ENCODE data around the gene RTF2. TPM values are rescaled to one million over a fixed set of nuclear protein-coding genes. Genes with fewer than 3 reads are reported as not detected.
"Not testable (repeated sequence)": the region's sequence is repeated elsewhere in the genome, so short reads cannot be mapped to it uniquely, and the experiment has no call there.

Gene RTF2
- total and polyA plus RNA-seq, 7 donors, result 47.6 to 84.6 (median 62.4) TPM

- H3K27ac ChIP-seq, result no peak overlapping the region
- H3K4me1 ChIP-seq, result peaks cover 0 to 31% (median 20%) of the 10 kb centered on the region in 4 donors
- H3K27me3 ChIP-seq, result no peaks in the 10 kb centered on the region
- intact Hi-C loops (cut with DNase I), result no loop called here
- DNase-seq, result no peak
- H3K36me3 ChIP-seq, result peaks cover 10 to 50% (median 29%) of the 10 kb centered on the region in 4 donors
- no peak for TF ChIP-seq EP300 (IDR thresholded peaks at IDR 0.05)
- TF ChIP-seq POLR2A (IDR thresholded peaks at IDR 0.05), result no peak
- no peak for TF ChIP-seq CTCF (IDR thresholded peaks at IDR 0.05)
- TF ChIP-seq POLR2AphosphoS5 (IDR thresholded peaks at IDR 0.05), result no peak
- no peak overlapping the region for H3K4me3 ChIP-seq
- H3K9me3 ChIP-seq, result peaks cover 0 to 13% (median 7%) of the 10 kb centered on the region in 4 donors
- WGBS, 2 donors, result 96 to 97% methylated on average over 10 of the region's 10 CpGs
Measured at GRCh38 chr20:56518721-56519398, 50.4 kb downstream of the RTF2 start.

GRCh38 chr20:56519551-56519950 lies 51.1 kb downstream of the RTF2 start:
- H3K4me1 ChIP-seq, result peaks cover 0 to 30% (median 20%) of the 10 kb centered on the region in 4 donors
- H3K36me3 ChIP-seq, result peaks cover 10 to 48% (median 29%) of the 10 kb centered on the region in 4 donors
- H3K4me3 ChIP-seq, result no peak overlapping the region
- no peaks in the 10 kb centered on the region for H3K27me3 ChIP-seq
- no peak for TF ChIP-seq CTCF (IDR thresholded peaks at IDR 0.05)
- no peak for TF ChIP-seq POLR2AphosphoS5 (IDR thresholded peaks at IDR 0.05)
- no peak for TF ChIP-seq POLR2A (IDR thresholded peaks at IDR 0.05)
- TF ChIP-seq EP300 (IDR thresholded peaks at IDR 0.05), result no peak
- 99% methylated on average over 10 of the region's 10 CpGs for WGBS, 2 donors
- intact Hi-C loops (cut with DNase I), result no loop called here
- DNase-seq, result no peak
- H3K27ac ChIP-seq, result no peak overlapping the region
- peaks cover 0 to 13% (median 7%) of the 10 kb centered on the region in 4 donors for H3K9me3 ChIP-seq

- peaks cover 10 to 48% (median 29%) of the 10 kb centered on the region in 4 donors for H3K36me3 ChIP-seq
- no peak for DNase-seq
Measured at GRCh38 chr20:56520180-56520579, 51.8 kb downstream of the RTF2 start.

GRCh38 chr20:56520746-56521354 lies 52.4 kb downstream of the RTF2 start:
- Histone ChIP-seq H3K4me1 (peaks cover 0 to 17% (median 12%) of the 10 kb centered on the region in 4 donors), H3K36me3 (peaks cover 10 to 48% (median 29%) of the 10 kb centered on the region in 4 donors), H3K9me3 (peaks cover 0 to 13% (median 7%) of the 10 kb centered on the region in 4 donors)
- WGBS, 2 donors, result 96 to 98% methylated on average over 13 of the region's 13 CpGs
- DNase-seq; H3K27me3 ChIP-seq; H3K4me3 ChIP-seq; H3K27ac ChIP-seq; intact Hi-C loops (cut with DNase I): not testable (repeated sequence)

More at GRCh38 chr20:56520180-56520579, 51.8 kb downstream of the RTF2 start:
- intact Hi-C loops (cut with DNase I), result no loop called here
- Histone ChIP-seq H3K9me3 (peaks cover 0 to 13% (median 7%) of the 10 kb centered on the region in 4 donors), H3K27me3 (no peaks in the 10 kb centered on the region), H3K4me3 (no peak overlapping the region), H3K27ac (no peak overlapping the region), H3K4me1 (peaks cover 0 to 24% (median 17%) of the 10 kb centered on the region in 4 donors)
- TF ChIP-seq POLR2A (IDR thresholded peaks at IDR 0.05) (no peak), POLR2AphosphoS5 (IDR thresholded peaks at IDR 0.05) (no peak), CTCF (IDR thresholded peaks at IDR 0.05) (no peak), EP300 (IDR thresholded peaks at IDR 0.05) (no peak)
- 98% methylated on average over 10 of the region's 10 CpGs for WGBS, 2 donors

GRCh38 chr20:56522311-56522710 lies 53.9 kb downstream of the RTF2 start:
- H3K9me3 ChIP-seq, result peaks cover 0 to 13% (median 7%) of the 10 kb centered on the region in 4 donors
- H3K27me3 ChIP-seq, result no peaks in the 10 kb centered on the region
- no peak overlapping the region for H3K4me3 ChIP-seq
- no peak overlapping the region for H3K27ac ChIP-seq
- H3K36me3 ChIP-seq, result peaks cover 10 to 44% (median 29%) of the 10 kb centered on the region in 4 donors
- H3K4me1 ChIP-seq, result peaks cover 0 to 3% (median 0%) of the 10 kb centered on the region in 4 donors
- intact Hi-C loops (cut with DNase I), result no loop called here
- WGBS, 2 donors, result 75 to 92% methylated on average over 6 of the region's 6 CpGs
- TF ChIP-seq EP300 (IDR thresholded peaks at IDR 0.05), result no peak
- TF ChIP-seq POLR2AphosphoS5 (IDR thresholded peaks at IDR 0.05), result no peak
- TF ChIP-seq POLR2A (IDR thresholded peaks at IDR 0.05), result no peak
- DNase-seq, result no peak

- intact Hi-C loops (cut with DNase I); H3K4me1 ChIP-seq; H3K4me3 ChIP-seq; DNase-seq; H3K27ac ChIP-seq; H3K27me3 ChIP-seq: not testable (repeated sequence)
- 91 to 92% methylated on average over 7 of the region's 7 CpGs for WGBS, 2 donors
- Histone ChIP-seq H3K9me3 (peaks cover 0 to 13% (median 7%) of the 10 kb centered on the region in 4 donors), H3K36me3 (peaks cover 0 to 23% (median 12%) of the 10 kb centered on the region in 4 donors)
Measured at GRCh38 chr20:56524444-56524843, 56.0 kb downstream of the RTF2 start, which contains the start of gene FAM209A. Gene FAM209A (plus strand): TSS chr20:56524744. CDS start chr20:56524809, 65 bp downstream.

All from sigmoid colon (tissue), 7 donors.